GM10266 (cell line): ENCODE data around the gene PTPRM.

Experiments
- DNase-seq: peaks from one replicate; pipeline ENCODE4 v3.0.0; 2012; ENCODE audit errors: extremely low spot score
- TF ChIP-seq, protein P1 (sequence below): IDR thresholded peaks from 2 replicates; pipeline ENCODE4 v1.5.1; 2012; ENCODE audit warnings: mild to moderate bottlenecking, low read depth; ENCODE audit not compliant: control insufficient read depth, insufficient read depth; ENCODE audit errors: missing control alignments

PTPRM gene

DNA sequence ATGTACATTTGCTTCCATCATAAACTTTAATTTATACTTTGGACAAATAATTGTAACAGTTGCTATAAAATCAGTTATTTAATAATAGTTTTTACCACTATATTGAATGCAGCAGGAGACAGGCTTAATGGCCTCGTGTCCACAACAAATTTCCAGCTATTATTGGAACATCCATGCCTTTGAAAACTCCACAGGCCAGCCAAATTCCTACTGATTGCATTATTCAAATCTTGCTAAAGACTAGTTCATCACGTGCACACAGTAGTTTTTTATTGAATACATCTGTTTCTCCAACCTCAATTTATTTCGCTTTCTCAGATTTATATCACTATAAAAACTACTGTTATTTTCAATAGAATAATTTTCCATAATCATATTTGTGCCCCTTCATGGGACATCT is 18.4 kb upstream of the PTPRM start:
- TF ChIP-seq, protein P1, sequence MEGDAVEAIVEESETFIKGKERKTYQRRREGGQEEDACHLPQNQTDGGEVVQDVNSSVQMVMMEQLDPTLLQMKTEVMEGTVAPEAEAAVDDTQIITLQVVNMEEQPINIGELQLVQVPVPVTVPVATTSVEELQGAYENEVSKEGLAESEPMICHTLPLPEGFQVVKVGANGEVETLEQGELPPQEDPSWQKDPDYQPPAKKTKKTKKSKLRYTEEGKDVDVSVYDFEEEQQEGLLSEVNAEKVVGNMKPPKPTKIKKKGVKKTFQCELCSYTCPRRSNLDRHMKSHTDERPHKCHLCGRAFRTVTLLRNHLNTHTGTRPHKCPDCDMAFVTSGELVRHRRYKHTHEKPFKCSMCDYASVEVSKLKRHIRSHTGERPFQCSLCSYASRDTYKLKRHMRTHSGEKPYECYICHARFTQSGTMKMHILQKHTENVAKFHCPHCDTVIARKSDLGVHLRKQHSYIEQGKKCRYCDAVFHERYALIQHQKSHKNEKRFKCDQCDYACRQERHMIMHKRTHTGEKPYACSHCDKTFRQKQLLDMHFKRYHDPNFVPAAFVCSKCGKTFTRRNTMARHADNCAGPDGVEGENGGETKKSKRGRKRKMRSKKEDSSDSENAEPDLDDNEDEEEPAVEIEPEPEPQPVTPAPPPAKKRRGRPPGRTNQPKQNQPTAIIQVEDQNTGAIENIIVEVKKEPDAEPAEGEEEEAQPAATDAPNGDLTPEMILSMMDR: no peak
- no peak for DNase-seq

DNA sequence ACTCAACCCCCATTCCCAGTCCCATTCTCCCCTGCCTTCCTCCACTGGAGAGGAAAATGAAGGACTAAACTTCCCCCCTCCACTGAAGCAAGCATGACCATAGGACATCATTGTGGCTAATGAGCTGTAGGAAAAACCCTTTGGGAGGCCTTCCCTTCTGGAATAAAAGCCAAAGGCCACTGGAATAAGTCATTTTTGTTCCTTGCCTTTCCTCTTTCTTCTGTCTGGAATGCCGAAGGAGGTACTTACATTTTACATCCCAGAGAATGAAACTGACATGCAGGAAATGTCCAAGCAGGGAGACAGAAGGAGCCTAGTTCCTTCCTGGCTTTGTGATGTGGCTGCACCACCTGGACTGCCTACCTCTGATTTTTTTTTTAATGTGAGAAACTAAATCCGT is 9.1 kb upstream of the PTPRM start:
- no peak for DNase-seq
- TF ChIP-seq, protein P1: no peak

DNA sequence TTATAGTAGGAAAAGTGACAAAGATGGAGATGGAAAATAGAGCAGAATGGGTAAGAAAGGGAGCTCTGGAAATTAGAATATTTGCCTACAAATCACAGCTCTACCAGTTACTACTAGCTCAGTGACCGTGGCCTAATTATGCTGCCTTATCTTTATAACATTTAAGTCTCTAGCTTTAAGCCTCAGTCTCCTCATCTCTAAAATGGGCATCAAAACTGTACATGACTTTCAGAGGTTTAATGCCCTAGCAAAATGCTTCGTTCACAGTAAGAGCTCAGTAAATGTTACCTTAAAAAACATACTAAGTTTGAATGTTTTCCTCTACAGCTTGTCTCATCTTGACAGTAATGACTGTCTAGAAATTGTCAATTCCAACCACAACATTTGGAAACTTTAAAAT is 8.3 kb upstream of the PTPRM start:
- TF ChIP-seq, protein P1: no peak
- DNase-seq: no peak

DNA sequence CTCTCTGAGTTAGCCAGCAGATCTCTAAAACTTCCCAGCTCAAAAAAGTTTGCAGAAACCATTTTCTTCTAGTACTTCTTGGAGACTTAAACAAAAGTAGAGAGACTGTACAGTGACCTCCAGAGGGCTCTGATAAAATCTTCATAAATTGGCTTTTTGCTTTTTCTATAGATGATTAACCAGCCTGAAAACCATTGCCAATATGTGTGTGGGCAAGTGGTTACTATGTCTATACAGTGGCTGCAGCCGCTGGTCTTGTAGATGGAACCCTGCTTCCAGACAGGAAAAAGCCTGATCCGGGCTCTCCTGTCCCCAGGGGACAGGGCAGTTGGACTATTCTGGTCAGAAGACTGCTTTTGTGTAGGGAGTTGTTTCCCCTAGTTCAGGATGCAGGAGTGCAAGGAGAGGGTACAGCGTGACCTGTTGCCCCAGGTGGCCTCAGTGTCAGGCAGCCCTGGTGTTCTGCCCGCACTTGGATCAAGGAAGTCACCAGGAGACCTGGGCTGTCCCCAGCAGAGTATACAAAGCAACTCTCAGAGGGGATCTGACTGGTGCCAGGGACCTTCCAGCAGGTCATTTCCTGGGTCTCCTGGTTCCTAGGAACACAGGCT is 7.3 kb upstream of the PTPRM start:
- no peak for DNase-seq
- TF ChIP-seq, protein P1: no peak

GRCh38 chr18:7561909-7562460 is 5.1 kb upstream of the PTPRM start:
- no peak for DNase-seq
- TF ChIP-seq, protein P1: no peak

DNA sequence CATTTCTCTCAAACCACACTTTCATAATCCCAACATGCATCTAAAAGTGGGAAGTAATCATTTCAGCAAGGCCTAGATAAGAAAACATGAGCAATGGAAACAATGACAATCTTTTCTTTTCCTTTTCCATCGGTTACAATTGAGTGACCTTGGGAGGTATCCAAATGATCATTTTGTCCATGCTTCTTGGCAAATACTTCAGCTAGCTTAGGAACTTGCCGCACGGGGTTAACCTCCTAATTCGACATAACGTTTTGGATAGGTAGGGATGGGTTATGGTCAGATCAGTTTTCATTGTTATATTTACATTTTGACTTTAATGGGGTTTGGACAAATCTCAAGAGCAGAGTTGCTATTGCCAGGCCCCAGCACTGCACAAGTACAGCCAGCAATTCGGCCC is 4.6 kb upstream of the PTPRM start:
- TF ChIP-seq, protein P1: no peak
- no peak for DNase-seq

- no peak for DNase-seq
Observed at GRCh38 chr18:7565677-7566076, 1.4 kb upstream of the PTPRM start.

More at GRCh38 chr18:7565677-7566076, 1.4 kb upstream of the PTPRM start:
- TF ChIP-seq, protein P1: no peak
